Stomach smooth muscle (tissue), 2 donors: ENCODE data around the gene USP30.
A peak's percentile ranks its signal among the peaks of the same experiment; 100 is the strongest.

Source experiments
- H3K27ac ChIP-seq: one replicate; pipeline ENCODE4 v1.7.0; 2013; ENCODE audit warnings: mild to moderate bottlenecking, low read length, inconsistent platforms
- H3K27me3 ChIP-seq, 2 donors: one replicate each; pipeline ENCODE4 v1.7.0; 2013; ENCODE audit warnings: low read length in 2 of 2; ENCODE audit not compliant: insufficient read depth in 2 of 2, control insufficient read depth in 1 of 2
- H3K36me3 ChIP-seq, 2 donors: one replicate each; pipeline ENCODE4 v1.7.0; 2013; ENCODE audit warnings: low read length in 2 of 2; ENCODE audit not compliant: control insufficient read depth in 2 of 2, insufficient read depth in 2 of 2
- H3K4me1 ChIP-seq: one replicate; pipeline ENCODE4 v1.7.0; 2013; ENCODE audit warnings: low read length; ENCODE audit not compliant: control insufficient read depth, insufficient read depth
- H3K4me3 ChIP-seq, 2 donors: one replicate each; pipeline ENCODE4 v1.7.0; 2013; ENCODE audit warnings: low read length in 2 of 2
- H3K9ac ChIP-seq, 2 donors: one replicate each; pipeline ENCODE4 v1.7.0; 2013; ENCODE audit warnings: low read length in 2 of 2, mild to moderate bottlenecking in 1 of 2
- H3K9me3 ChIP-seq, 2 donors: one replicate each; pipeline ENCODE4 v1.7.0; 2013; ENCODE audit warnings: low read length in 2 of 2; ENCODE audit not compliant: control insufficient read depth in 2 of 2
- donor health status: healthy.
- donor health status: Pancreatic carcinoma.

The USP30 gene, protein sequence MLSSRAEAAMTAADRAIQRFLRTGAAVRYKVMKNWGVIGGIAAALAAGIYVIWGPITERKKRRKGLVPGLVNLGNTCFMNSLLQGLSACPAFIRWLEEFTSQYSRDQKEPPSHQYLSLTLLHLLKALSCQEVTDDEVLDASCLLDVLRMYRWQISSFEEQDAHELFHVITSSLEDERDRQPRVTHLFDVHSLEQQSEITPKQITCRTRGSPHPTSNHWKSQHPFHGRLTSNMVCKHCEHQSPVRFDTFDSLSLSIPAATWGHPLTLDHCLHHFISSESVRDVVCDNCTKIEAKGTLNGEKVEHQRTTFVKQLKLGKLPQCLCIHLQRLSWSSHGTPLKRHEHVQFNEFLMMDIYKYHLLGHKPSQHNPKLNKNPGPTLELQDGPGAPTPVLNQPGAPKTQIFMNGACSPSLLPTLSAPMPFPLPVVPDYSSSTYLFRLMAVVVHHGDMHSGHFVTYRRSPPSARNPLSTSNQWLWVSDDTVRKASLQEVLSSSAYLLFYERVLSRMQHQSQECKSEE

DNA sequence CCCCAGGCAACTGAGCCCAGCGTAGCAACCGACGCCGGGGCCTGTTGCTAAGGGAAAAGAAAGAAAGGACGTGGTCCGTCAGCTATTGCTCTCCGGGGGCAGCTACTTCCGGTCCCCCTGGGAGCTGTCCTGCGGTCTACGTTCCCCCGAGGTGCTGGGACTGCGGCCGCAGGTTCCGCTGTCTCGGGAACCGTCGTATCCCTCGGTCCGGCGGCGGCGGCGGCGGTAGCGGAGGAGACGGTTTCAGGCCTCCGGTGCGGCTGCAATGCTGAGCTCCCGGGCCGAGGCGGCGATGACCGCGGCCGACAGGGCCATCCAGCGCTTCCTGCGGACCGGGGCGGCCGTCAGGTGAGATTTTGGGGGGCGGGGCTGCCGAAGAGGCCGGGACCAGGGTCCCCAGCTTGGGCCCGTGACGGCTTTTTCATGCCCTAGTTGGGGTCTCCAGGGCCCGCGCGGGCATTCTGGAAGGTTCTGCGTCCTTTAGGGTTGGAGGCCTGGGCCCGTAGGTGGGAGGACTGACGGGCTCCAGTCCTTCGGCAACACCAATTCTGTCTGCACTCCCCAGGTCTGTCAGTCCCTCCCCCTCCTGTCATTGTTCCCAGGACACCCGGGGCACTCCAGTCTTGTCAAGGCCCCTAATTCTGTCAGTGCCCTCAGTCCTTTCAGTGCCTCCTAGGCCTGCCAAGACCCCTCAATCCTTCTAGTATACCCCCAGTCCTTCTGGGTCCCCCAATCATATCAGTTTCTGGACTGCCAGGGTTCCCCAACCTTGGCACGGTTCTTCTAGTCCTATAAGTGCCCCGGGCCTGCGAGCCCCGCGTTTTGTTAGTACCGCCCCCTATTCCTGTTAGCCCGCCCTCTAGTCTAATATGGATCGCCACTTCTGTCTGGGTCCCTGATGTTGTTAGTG lies at the start of gene USP30:
USP30 (plus strand) TSS at position 163 of the 910 bp plus-strand sequence; CDS start at position 266, 103 bp downstream.
- Histone ChIP-seq H3K4me3 (peak within 1 kb of the TSS; percentile 93 to 97), H3K27me3 (no peaks in the 10 kb centered on the region), H3K9me3 (no peaks in the 10 kb centered on the region), H3K36me3 (no peaks in the 10 kb centered on the region), H3K9ac (peak within 1 kb of the TSS; percentile 93 to 96), H3K27ac (peak within 1 kb of the TSS; percentile 70), H3K4me1 (peaks cover 14% of the 10 kb centered on the region)

DNA sequence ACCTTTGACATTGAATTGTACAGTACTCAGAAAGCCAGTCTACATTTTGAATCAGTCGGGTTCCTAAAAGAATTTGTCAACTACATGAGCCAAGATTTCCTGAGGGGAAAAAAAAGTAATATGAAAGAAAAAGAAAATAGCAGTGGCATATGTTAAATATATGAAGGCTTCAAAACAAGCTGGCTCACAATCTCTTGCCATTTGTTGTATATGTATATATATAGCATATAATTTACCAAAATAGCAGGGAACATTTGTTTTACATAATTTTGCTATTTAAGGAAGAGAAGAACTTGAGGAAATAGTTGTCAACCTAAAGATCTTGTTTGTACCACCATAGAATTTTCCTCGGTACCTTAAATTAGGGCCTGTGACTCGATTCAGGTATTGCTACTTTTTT lies 48.4 kb upstream of the USP30 start:
- H3K4me1 ChIP-seq = no peaks in the 10 kb centered on the region
- no peak overlapping the region for H3K9ac ChIP-seq
- H3K9me3 ChIP-seq = no peaks in the 10 kb centered on the region
- H3K36me3 ChIP-seq = no peaks in the 10 kb centered on the region
- no peak overlapping the region for H3K4me3 ChIP-seq
- peaks cover 0 to 3% of the 10 kb centered on the region in 2 donors for H3K27me3 ChIP-seq
- H3K27ac ChIP-seq = no peak overlapping the region

DNA sequence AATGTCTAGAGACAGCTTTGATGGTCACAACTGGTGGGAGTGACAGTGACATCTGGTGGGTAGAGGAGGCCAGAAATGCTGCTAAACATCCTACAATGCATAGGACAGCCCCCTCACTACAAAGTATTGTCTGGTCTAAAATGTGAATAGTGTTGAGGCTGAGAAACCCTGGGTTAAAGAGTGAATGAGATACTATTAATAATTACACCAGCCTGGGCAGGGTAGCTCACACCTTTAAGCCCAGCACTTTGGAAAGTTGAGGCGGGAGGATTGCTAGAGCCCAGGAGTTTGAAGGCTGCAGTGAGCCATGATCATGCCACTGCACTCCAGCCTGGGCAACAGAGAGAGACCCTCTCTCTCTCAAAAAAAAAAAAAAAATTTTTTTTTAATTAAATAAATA lies 42.6 kb upstream of the USP30 start:
- Histone ChIP-seq H3K36me3 (no peaks in the 10 kb centered on the region), H3K4me1 (no peaks in the 10 kb centered on the region), H3K27me3 (peaks cover 0 to 3% of the 10 kb centered on the region in 2 donors), H3K9me3 (no peaks in the 10 kb centered on the region), H3K27ac (no peak overlapping the region), H3K4me3 (no peak overlapping the region), H3K9ac (no peak overlapping the region)

DNA sequence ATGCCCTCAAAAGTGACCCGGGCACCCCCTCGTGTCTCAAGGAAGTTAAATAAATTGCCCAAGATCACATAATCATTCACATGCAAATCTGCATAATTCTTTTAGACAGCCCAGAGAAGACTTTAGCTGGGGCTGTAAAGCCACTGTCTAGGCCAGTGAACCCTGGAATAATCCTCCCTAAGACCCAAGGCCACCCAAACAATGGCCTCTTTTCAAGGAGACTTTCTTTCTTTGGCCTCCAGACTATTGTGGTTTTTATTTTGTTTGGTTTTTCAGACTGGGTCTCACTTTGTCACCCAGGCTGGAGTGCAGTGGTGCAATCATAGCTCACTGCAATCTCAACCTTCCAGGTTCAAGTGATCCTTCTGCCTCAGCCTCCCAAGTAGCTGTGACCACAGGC lies 42.1 kb upstream of the USP30 start:
- H3K9ac ChIP-seq = no peak overlapping the region
- no peaks in the 10 kb centered on the region for H3K9me3 ChIP-seq
- H3K4me1 ChIP-seq = no peaks in the 10 kb centered on the region
- no peak overlapping the region for H3K4me3 ChIP-seq
- no peaks in the 10 kb centered on the region for H3K36me3 ChIP-seq
- H3K27ac ChIP-seq = no peak overlapping the region
- H3K27me3 ChIP-seq = peaks cover 0 to 5% of the 10 kb centered on the region in 2 donors

DNA sequence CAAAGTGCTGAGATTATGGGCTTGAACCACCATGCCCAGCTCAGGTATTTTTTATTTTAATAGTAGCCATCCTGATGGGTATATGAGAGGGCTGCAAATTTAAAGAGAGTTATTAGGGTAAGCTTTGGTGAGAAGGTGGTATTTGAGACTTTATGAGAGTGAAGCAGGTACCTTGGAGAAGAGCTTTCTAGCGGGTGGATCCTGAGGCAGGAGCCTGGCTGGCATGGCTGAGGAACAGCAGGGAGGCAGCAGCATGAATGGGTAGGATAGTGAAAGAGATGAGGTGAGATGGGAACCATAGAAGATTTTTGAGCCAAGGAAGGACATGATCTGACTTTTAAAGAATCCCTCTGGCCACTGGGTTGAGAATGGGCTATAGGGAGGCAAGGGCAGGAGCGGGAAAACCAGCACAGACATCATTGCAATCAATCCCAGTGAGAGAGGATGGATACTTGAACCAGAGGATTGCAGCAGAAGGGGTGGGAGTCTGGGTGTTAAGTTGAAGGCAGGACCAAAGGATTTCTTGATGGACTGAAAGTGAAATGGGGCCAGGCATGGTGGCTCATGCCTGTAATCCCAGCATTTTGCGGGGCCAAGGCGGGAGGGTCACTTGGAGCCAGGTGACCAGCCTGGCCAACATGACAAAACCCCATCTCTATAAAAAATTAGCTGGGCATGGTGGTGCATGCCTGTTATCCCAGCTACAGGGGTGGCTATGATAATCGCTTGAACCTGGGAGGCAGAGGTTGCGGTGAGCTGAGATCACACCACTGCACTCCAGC lies 37.2 kb upstream of the USP30 start:
- no peaks in the 10 kb centered on the region for H3K4me1 ChIP-seq
- H3K36me3 ChIP-seq = no peaks in the 10 kb centered on the region
- H3K27me3 ChIP-seq = peaks cover 2 to 3% of the 10 kb centered on the region in 2 donors
- H3K9me3 ChIP-seq = no peaks in the 10 kb centered on the region
- H3K4me3 ChIP-seq = no peak overlapping the region
- no peak overlapping the region for H3K9ac ChIP-seq
- H3K27ac ChIP-seq = no peak overlapping the region

DNA sequence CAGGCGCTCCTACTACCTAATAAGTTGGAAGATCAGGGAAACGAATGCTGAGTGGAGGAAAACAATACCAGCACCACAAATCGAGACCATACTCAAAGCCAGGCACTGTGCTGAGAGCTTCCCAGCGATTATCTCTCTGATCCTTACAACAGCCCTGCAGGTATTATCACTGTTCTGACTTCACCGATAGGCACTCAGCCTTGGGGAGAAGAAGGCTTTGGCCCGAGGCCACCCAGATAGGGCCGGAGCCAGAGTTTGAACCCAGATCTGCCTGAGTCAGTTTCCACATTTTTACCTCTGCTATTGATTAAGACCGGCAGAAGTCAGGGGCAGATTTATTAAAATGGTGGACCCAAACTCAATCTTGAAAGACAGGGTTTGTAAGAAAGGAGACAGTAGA lies 36.4 kb upstream of the USP30 start:
- Histone ChIP-seq H3K27me3 (peaks cover 2 to 3% of the 10 kb centered on the region in 2 donors), H3K4me1 (peaks cover 2% of the 10 kb centered on the region), H3K4me3 (no peak overlapping the region), H3K27ac (no peak overlapping the region), H3K9ac (no peak overlapping the region), H3K9me3 (no peaks in the 10 kb centered on the region), H3K36me3 (no peaks in the 10 kb centered on the region)

DNA sequence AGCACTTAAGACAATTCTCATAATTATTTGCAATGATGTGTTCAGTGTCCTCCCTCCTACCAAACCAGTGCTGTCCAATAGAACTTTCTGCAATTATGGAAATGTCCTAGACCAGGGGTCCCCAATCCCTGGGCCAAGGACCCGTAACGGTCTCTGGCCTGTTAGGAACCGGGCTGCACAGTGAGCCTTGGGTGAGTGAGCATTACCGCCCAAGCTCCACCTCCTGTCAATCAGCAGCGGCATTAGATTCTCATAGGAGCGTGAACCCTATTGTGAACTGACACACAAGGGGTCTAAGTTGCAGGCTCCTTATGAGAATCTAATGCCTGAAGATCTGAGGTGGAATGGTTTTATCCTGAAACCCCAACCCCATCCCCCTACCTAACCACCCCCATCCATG lies 35.4 kb upstream of the USP30 start:
- H3K27me3 ChIP-seq = peaks cover 2 to 3% of the 10 kb centered on the region in 2 donors
- no peak overlapping the region for H3K9ac ChIP-seq
- H3K4me1 ChIP-seq = peaks cover 2% of the 10 kb centered on the region
- H3K4me3 ChIP-seq = no peak overlapping the region
- no peaks in the 10 kb centered on the region for H3K9me3 ChIP-seq
- H3K36me3 ChIP-seq = no peaks in the 10 kb centered on the region
- no peak overlapping the region for H3K27ac ChIP-seq

DNA sequence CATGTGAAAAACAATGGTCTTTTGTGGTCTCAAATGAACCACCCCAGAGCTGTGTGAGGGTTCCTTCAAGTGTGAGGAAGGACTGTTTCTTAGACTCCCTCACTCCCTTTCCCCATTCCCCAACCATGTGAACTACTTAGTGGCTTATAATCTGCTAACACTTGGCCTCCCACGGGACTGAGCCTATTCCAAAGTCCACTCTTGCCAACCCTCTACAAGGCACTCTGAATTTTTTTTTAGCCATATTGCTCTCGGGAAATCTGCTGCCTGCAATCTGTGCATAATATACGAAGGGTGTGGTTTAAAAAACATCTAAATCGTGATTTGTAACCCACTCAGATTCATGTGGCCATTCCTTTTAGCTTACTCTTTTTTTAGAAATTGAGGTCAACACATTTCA lies 34.1 kb upstream of the USP30 start:
- no peaks in the 10 kb centered on the region for H3K36me3 ChIP-seq
- peaks cover 2 to 3% of the 10 kb centered on the region in 2 donors for H3K27me3 ChIP-seq
- H3K9me3 ChIP-seq = no peaks in the 10 kb centered on the region
- peaks cover 2% of the 10 kb centered on the region for H3K4me1 ChIP-seq
- no peak overlapping the region for H3K4me3 ChIP-seq
- H3K27ac ChIP-seq = no peak overlapping the region
- H3K9ac ChIP-seq = no peak overlapping the region

DNA sequence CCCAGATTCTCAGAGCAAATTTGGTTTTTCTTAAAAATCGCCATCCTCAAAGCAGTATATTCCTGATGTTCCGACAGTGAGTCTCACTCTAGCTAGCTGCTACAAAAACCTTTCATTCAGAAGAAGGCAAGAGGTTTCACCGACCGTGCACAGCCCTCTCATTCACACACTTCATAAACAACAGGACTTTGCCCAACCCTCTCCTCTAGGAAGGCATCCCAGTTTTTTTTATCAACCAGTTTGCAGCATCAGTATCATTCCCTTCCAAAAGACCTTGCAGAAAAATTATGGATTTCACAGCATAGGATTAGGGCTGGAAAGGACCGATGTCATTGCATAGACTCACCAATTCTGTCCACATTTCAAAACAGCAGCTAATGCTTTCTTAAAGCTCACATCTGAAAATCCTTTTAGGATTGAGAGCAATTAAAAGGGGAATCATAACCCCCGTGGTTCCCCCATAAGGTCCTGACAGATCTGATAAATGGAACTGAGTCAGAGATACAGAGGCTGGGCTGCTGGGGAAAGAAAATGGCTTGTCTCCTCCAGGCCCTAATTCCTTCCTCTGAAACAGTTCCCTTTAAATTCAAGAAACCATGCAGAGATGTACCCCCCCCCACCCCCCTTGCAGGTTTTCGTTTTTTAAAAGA lies 32.1 kb upstream of the USP30 start:
- peaks cover 0 to 3% of the 10 kb centered on the region in 2 donors for H3K27me3 ChIP-seq
- no peak overlapping the region for H3K9ac ChIP-seq
- H3K36me3 ChIP-seq = no peaks in the 10 kb centered on the region
- H3K4me1 ChIP-seq = peaks cover 2% of the 10 kb centered on the region
- no peak overlapping the region for H3K4me3 ChIP-seq
- no peak overlapping the region for H3K27ac ChIP-seq
- no peaks in the 10 kb centered on the region for H3K9me3 ChIP-seq
